GM23248 (cell line): ENCODE results near the gene LIMK1. TPM values are rescaled to one million over a fixed set of nuclear protein-coding genes. Genes with fewer than 3 reads are reported as not detected.

Experiments
- DNase-seq: peaks from one replicate; pipeline ENCODE4 v3.0.0-alpha.2; 2015
- H2AFZ ChIP-seq: fragments of 200-600 bp; sonication (generic); 2 replicates; pipeline ENCODE4 v1.6.1; 2016; ENCODE audit warnings: antibody characterized with exemption
- H3F3A ChIP-seq: fragments of 200-600 bp; sonication (generic); 2 replicates; pipeline ENCODE4 v1.6.1; 2016; ENCODE audit warnings: mild to moderate bottlenecking, antibody characterized with exemption, mixed run types; ENCODE audit not compliant: insufficient read depth
- H3K27ac ChIP-seq: fragments of 200-600 bp; sonication (generic); 2 replicates; pipeline ENCODE4 v1.5.1; 2016; ENCODE audit warnings: mild to moderate bottlenecking
- H3K27me3 ChIP-seq: fragments of 200-600 bp; sonication (generic); replicated peaks from 2 replicates; pipeline ENCODE4 v1.6.1; 2016; ENCODE audit warnings: mild to moderate bottlenecking; ENCODE audit not compliant: insufficient read depth
- H3K36me3 ChIP-seq: fragments of 200-600 bp; sonication (generic); 2 replicates; pipeline ENCODE4 v1.6.1; 2016; ENCODE audit warnings: low read depth, mild to moderate bottlenecking
- H3K4me1 ChIP-seq: fragments of 200-600 bp; sonication (generic); 2 replicates; pipeline ENCODE4 v1.6.1; 2016; ENCODE audit warnings: mild to moderate bottlenecking; ENCODE audit not compliant: insufficient read depth
- H3K4me2 ChIP-seq: fragments of 200-600 bp; sonication (generic); one replicate; pipeline ENCODE4 v1.6.1; 2016; ENCODE audit warnings: mild to moderate bottlenecking; ENCODE audit not compliant: unreplicated experiment
- H3K4me3 ChIP-seq: fragments of 200-600 bp; sonication (generic); 2 replicates; pipeline ENCODE4 v1.5.1; 2016; ENCODE audit warnings: mild to moderate bottlenecking
- H3K79me2 ChIP-seq: fragments of 200-600 bp; sonication (generic); 2 replicates; pipeline ENCODE4 v1.6.1; 2016; ENCODE audit warnings: mild to moderate bottlenecking; ENCODE audit not compliant: insufficient read depth
- H3K9ac ChIP-seq: fragments of 200-600 bp; sonication (generic); 2 replicates; pipeline ENCODE4 v1.6.1; 2016; ENCODE audit warnings: mild to moderate bottlenecking
- H3K9me2 ChIP-seq: fragments of 200-600 bp; sonication (generic); 2 replicates; pipeline ENCODE4 v1.6.1; 2016; ENCODE audit warnings: mixed run types, mild to moderate bottlenecking, moderate library complexity; ENCODE audit not compliant: insufficient read depth
- H3K9me3 ChIP-seq: fragments of 200-600 bp; sonication (generic); one replicate; pipeline ENCODE4 v1.6.1; 2017; ENCODE audit warnings: low read depth
- H4K20me1 ChIP-seq: fragments of 200-600 bp; sonication (generic); 2 replicates; pipeline ENCODE4 v1.6.0; 2016; ENCODE audit not compliant: insufficient read depth
- EZH2 ChIP-seq: fragments of 200-600 bp; sonication (generic); IDR thresholded peaks from 2 replicates; pipeline ENCODE4 v1.6.1; 2018; ENCODE audit warnings: antibody characterized with exemption, mild to moderate bottlenecking; ENCODE audit not compliant: insufficient read depth, poor library complexity, severe bottlenecking
- EZH2phosphoT487 ChIP-seq: fragments of 200-600 bp; sonication (generic); IDR thresholded peaks from 2 replicates; pipeline ENCODE4 v1.6.1; 2018; ENCODE audit warnings: antibody characterized with exemption, moderate library complexity, mild to moderate bottlenecking, low read depth; ENCODE audit not compliant: insufficient read depth
- WGBS, 2 experiments: methylation state at CpG; one replicate each; pipeline ENCODE4 v1.1.6; 2015 to 2017; ENCODE audit warnings: low lambda C conversion rate in 2 of 2, low coverage in 1 of 2; ENCODE audit errors: missing lambda C conversion rate in 2 of 2; 5-methylcytosine and 5-hydroxymethylcytosine counted together
- in situ Hi-C: fragments of 300-500 bp; cut with MboI; formaldehyde crosslinking; loops from 2 replicates; pipeline ENCODE4 v1.15.0; 2020
- polyA plus RNA-seq: library from polyadenylated mRNA; unstranded; fragments of >200 nt; fragmentation: Nextera tagmentation; extraction: Ambion mirVana; gene quantifications from 2 replicates; pipeline ENCODE4 v1.2.1, GENCODE V29; 2016
- total RNA-seq: library from RNA; depleted of rRNA; stranded (reverse); fragments of >200 nt; shearing (Covaris generic); gene quantifications from 2 replicates; pipeline ENCODE4 v1.2.3, GENCODE V29; 2014

The LIMK1 gene
- total and polyA plus RNA-seq, 2 experiments from 2014 or later, result 3.9 to 37.3 TPM

- in situ Hi-C loops, result loop anchor here (10.0 kb wide), 1 partner anchor 336 kb away; no protein-coding TSS in a partner anchor
- TF ChIP-seq EZH2 (no peak), EZH2phosphoT487 (no peak)
- Histone ChIP-seq H4K20me1 (no peaks in the 10 kb centered on the region), H3K9ac (no peak overlapping the region), H3K4me2 (no peak overlapping the region), H3K27me3 (no peaks in the 10 kb centered on the region), H3K4me3 (no peak overlapping the region), H3K9me3 (no peaks in the 10 kb centered on the region), H3K27ac (no peak overlapping the region), H2AFZ (no peak overlapping the region), H3K36me3 (no peaks in the 10 kb centered on the region), H3K4me1 (no peaks in the 10 kb centered on the region), H3F3A (0 out of 2 replicates have a peak, but pooled peaks cover 5% of the 10 kb centered on the region), H3K79me2 (no peaks in the 10 kb centered on the region), H3K9me2 (no peaks in the 10 kb centered on the region)
- WGBS, 2 experiments, result 66 to 74% methylated on average over 14 to 20 of the region's 20 CpGs
- no peak for DNase-seq
Measured at GRCh38 chr7:74068378-74069085, 15.1 kb upstream of the LIMK1 start.

- Histone ChIP-seq H3F3A (0 out of 2 replicates have a peak, but pooled peaks cover 5% of the 10 kb centered on the region), H3K79me2 (no peaks in the 10 kb centered on the region), H2AFZ (no peak overlapping the region), H3K27me3 (no peaks in the 10 kb centered on the region), H4K20me1 (no peaks in the 10 kb centered on the region), H3K27ac (no peak overlapping the region), H3K9ac (no peak overlapping the region), H3K9me3 (no peaks in the 10 kb centered on the region), H3K4me3 (no peak overlapping the region), H3K36me3 (no peaks in the 10 kb centered on the region), H3K4me2 (no peak overlapping the region), H3K9me2 (no peaks in the 10 kb centered on the region), H3K4me1 (no peaks in the 10 kb centered on the region)
- TF ChIP-seq EZH2 (no peak), EZH2phosphoT487 (no peak)
- 73% methylated on average over 15 to 16 of the region's 16 CpGs for WGBS, 2 experiments
- no peak for DNase-seq
- in situ Hi-C loops, result loop anchor here (10.0 kb wide), 1 partner anchor 336 kb away; no protein-coding TSS in a partner anchor
Measured at GRCh38 chr7:74069086-74069541, 14.5 kb upstream of the LIMK1 start.

- Histone ChIP-seq H3K4me3 (no peak overlapping the region), H3K4me1 (no peaks in the 10 kb centered on the region), H4K20me1 (no peaks in the 10 kb centered on the region), H3K79me2 (no peaks in the 10 kb centered on the region), H3F3A (0 out of 2 replicates have a peak, but pooled peaks cover 5% of the 10 kb centered on the region), H3K27ac (no peak overlapping the region), H3K4me2 (no peak overlapping the region), H3K9me2 (no peaks in the 10 kb centered on the region), H3K9me3 (no peaks in the 10 kb centered on the region), H2AFZ (no peak overlapping the region), H3K36me3 (no peaks in the 10 kb centered on the region), H3K27me3 (no peaks in the 10 kb centered on the region), H3K9ac (no peak overlapping the region)
- no peak for DNase-seq
- 43 to 48% methylated on average over 10 to 11 of the region's 11 CpGs for WGBS, 2 experiments
- in situ Hi-C loops, result loop anchor here (10.0 kb wide), 2 partner anchors 115 to 335 kb away; no protein-coding TSS in a partner anchor
- TF ChIP-seq EZH2phosphoT487 (no peak), EZH2 (no peak)
Measured at GRCh38 chr7:74069790-74070618, 13.6 kb upstream of the LIMK1 start.

- H3K27me3 ChIP-seq, result no peaks in the 10 kb centered on the region
- no peaks in the 10 kb centered on the region for H3K4me1 ChIP-seq
- no peaks in the 10 kb centered on the region for H3K9me3 ChIP-seq
- H3K4me3 ChIP-seq, result no peak overlapping the region
- H2AFZ ChIP-seq, result no peak overlapping the region
- H3K9me2 ChIP-seq, result no peaks in the 10 kb centered on the region
- no peak overlapping the region for H3K27ac ChIP-seq
- H3K36me3 ChIP-seq, result no peaks in the 10 kb centered on the region
- TF ChIP-seq EZH2 (no peak), EZH2phosphoT487 (no peak)
- in situ Hi-C loops, result loop anchor here (10.0 kb wide), 1 partner anchor 114 kb away; no protein-coding TSS in a partner anchor
- no peaks in the 10 kb centered on the region for H3K79me2 ChIP-seq
- H3K9ac ChIP-seq, result no peak overlapping the region
- 0 out of 2 replicates have a peak, but pooled peaks cover 5% of the 10 kb centered on the region for H3F3A ChIP-seq
- WGBS, 2 experiments, result 38 to 39% methylated on average over 6 of the region's 6 CpGs
- peak; percentile 39 for DNase-seq
- H3K4me2 ChIP-seq, result no peak overlapping the region
- H4K20me1 ChIP-seq, result no peaks in the 10 kb centered on the region
Measured at GRCh38 chr7:74070619-74070921, 13.0 kb upstream of the LIMK1 start.
